ENCODE data around the gene DIS3L2.

DNA sequence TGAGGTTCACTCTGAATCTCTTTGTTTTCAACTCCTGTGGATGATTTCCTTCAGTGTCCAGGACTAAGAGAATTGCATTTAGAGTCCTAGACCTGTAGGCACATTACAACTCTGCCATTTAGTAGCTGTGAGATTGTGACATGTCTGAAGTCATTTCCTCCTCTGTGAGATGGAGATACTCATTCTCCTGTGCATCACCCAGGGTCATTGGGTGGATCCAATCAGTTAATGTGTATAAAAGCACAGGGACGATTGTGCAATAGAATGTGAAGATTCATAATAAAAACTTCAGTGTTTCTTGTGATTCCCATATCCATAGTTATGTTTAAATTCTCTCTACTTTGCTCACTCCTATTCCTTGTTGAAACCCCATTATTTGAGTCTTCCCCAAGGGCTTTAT is 113.6 kb downstream of the DIS3L2 start:
- TF ChIP-seq EZH2phosphoT487 (IDR thresholded peaks at IDR 0.05; ENCODE audit: insufficient read depth, low read depth) (no peak), EZH2 (IDR thresholded peaks at IDR 0.05; ENCODE audit: insufficient read depth, poor library complexity, severe bottlenecking) (no peak)
